ENCODE data around the gene MPEG1. TPM values are rescaled to one million over a fixed set of nuclear protein-coding genes. Genes with fewer than 3 reads are reported as not detected.

MPEG1 gene
- total RNA-seq, 1 experiment from 2014 or later = not detected

- no peak overlapping the region for H3K18ac ChIP-seq (ENCODE audit: insufficient read length, low read depth, low read length)
- no peak overlapping the region for H2BK20ac ChIP-seq (ENCODE audit: low read depth, low read length, poor library complexity, severe bottlenecking)
- DNase-seq = no peak
- no peaks in the 10 kb centered on the region for H3K79me2 ChIP-seq (ENCODE audit: insufficient read depth, low read length)
- no peak overlapping the region for H2AK5ac ChIP-seq (ENCODE audit: insufficient read length, low read length)
- H4K91ac ChIP-seq (ENCODE audit: insufficient read length, low read depth, low read length) = no peak overlapping the region
- H3K4ac ChIP-seq (ENCODE audit: low read depth, low read length) = no peak overlapping the region
- Mint-ChIP-seq H3K4me1 (peaks cover 1 to 4% of the 10 kb centered on the region in 2 experiments; a peak in 3 of 4 replicates), H3K27me3 (ENCODE audit: low read depth) (no peaks in the 10 kb centered on the region; the same call in 1 of the 2 replicates), H3K9me3 (peaks cover 0 to 2% of the 10 kb centered on the region in 2 experiments; a peak in 3 of 5 replicates), H3K4me3 (no peak overlapping the region), H3K36me3 (ENCODE audit: insufficient read depth in 1 of 3, low read depth in 3 of 3) (peaks cover 31 to 71% (median 50%) of the 10 kb centered on the region in 3 experiments), H3K27ac (no peak overlapping the region)
- H3K27ac ChIP-seq (ENCODE audit: insufficient read length, low read depth, low read length) = no peak overlapping the region
- H2BK15ac ChIP-seq (ENCODE audit: low read depth, low read length) = no peak overlapping the region
- no peak overlapping the region for H3K9ac ChIP-seq (ENCODE audit: extremely low read depth, insufficient read length, low read length)
- no peak overlapping the region for H2AFZ ChIP-seq (ENCODE audit: low read length)
- H3K27me3 ChIP-seq (ENCODE audit: insufficient read depth, low read length) = no peaks in the 10 kb centered on the region
- no peak overlapping the region for H3K14ac ChIP-seq (ENCODE audit: insufficient read depth, low read length)
- H2BK12ac ChIP-seq (ENCODE audit: insufficient read length, low read depth, low read length) = no peak overlapping the region
- no peaks in the 10 kb centered on the region for H3K23me2 ChIP-seq (ENCODE audit: insufficient read length, low read depth, low read length, poor library complexity, severe bottlenecking)
- H4K20me1 ChIP-seq (ENCODE audit: control insufficient read depth, insufficient read depth, insufficient read length) = no peaks in the 10 kb centered on the region
- no peak overlapping the region for H4K5ac ChIP-seq (ENCODE audit: insufficient read length, low read depth, low read length)
- H3K4me1 ChIP-seq (ENCODE audit: insufficient read depth, low read length) = no peaks in the 10 kb centered on the region; the same call in 1 of the 2 replicates
- TF ChIP-seq CTCF (conservative IDR thresholded peaks at IDR 0.05) = no peak
- H3K56ac ChIP-seq (ENCODE audit: insufficient read length, low read depth, low read length) = no peak overlapping the region
- no peak overlapping the region for H4K8ac ChIP-seq (replicated peaks; ENCODE audit: insufficient read length, low read depth, low read length)
- no peak overlapping the region for H3K23ac ChIP-seq (ENCODE audit: insufficient read length, low read depth, low read length)
- WGBS (ENCODE audit: extremely low coverage, insufficient read length, low lambda C conversion rate) = no CpG with 5 or more reads among the region's 4 CpGs
- no peak overlapping the region for H2BK5ac ChIP-seq (ENCODE audit: insufficient read length, low read length)
- H3K4me2 ChIP-seq (ENCODE audit: insufficient read depth, insufficient read length, low read length) = no peak overlapping the region
- H2BK120ac ChIP-seq (ENCODE audit: low read depth, low read length, poor library complexity, severe bottlenecking) = no peak overlapping the region
- peaks cover 3% of the 10 kb centered on the region for H3K79me1 ChIP-seq (ENCODE audit: insufficient read depth, low read depth, low read length, poor library complexity, severe bottlenecking)
- H3K9me3 ChIP-seq (ENCODE audit: control insufficient read depth, low read depth, low read length) = no peaks in the 10 kb centered on the region
- no peak overlapping the region for H3T11ph ChIP-seq (ENCODE audit: low read length)
Observed at GRCh38 chr11:59191095-59191494, 21.6 kb downstream of the MPEG1 start.
